HepG2 (cell line): Measurements from ENCODE around the gene MDH1. TPM values are rescaled to one million over a fixed set of nuclear protein-coding genes. Genes with fewer than 3 reads are reported as not detected.

Source experiments
- ATAC-seq: fragments of 200-7000 bp; cut with Tn5 transposase; 3 replicates; pipeline ENCODE4 v1.9.1; 2020; ENCODE audit warnings: mild to moderate bottlenecking, moderate library complexity
- BruUV-seq: library from RNA; stranded (reverse); fragments of 400-500 nt; replicated peaks from 2 replicates; lab custom pipeline; 2021; lab: Mats Ljungman, UMichigan
- CTCF ChIA-PET: fragments of 300-600 bp; formaldehyde crosslinking; extraction: SDS; loops from one replicate; lab custom pipeline; 2021; ENCODE audit warnings: low total read pairs, inconsistent platforms, low intra/inter-chr PET ratio; lab: Yijun Ruan, JAX
- POLR2A ChIA-PET: fragments of 350-600 bp; sonication (Branson Sonifier 250); formaldehyde crosslinking; loops from one replicate; lab custom pipeline; 2020; ENCODE audit warnings: antibody characterized with exemption, inconsistent platforms; lab: Yijun Ruan, JAX
- DNase-seq: peaks from one replicate; pipeline ENCODE4 v3.0.0-alpha.2; 2015; ENCODE audit warnings: low spot score
- FAIRE-seq: peaks from 3 replicates; lab custom pipeline; 2011; peaks lifted over from hg19 to GRCh38; lab: Jason Lieb, UNC
- H2AFZ ChIP-seq: one replicate; pipeline ENCODE4 v1.6.1; 2011; ENCODE audit warnings: low read length, inconsistent platforms
- H3K27ac ChIP-seq: fragments of 300-600 bp; 3 replicates; pipeline ENCODE4 v1.8.0; 2011; ENCODE audit warnings: mixed run types, mild to moderate bottlenecking, mixed read lengths, low read length, inconsistent platforms; ENCODE audit not compliant: insufficient read depth; ENCODE audit errors: extremely low read length
- H3K27me3 ChIP-seq, 2 experiments: fragments of 200-600 bp in 1 of 2; 2 replicates in 1 of 2; 3 replicates in 1 of 2; pipeline versions ENCODE4 v1.6.0 to v1.8.0; 2011; ENCODE audit warnings: low read length in 2 of 2, mild to moderate bottlenecking in 2 of 2, moderate library complexity in 2 of 2, inconsistent platforms in 1 of 2; ENCODE audit not compliant: insufficient read depth in 2 of 2, control insufficient read depth in 1 of 2
- H3K36me3 ChIP-seq, 2 experiments: fragments of 200-600 bp in 1 of 2; replicated peaks in 1 of 2; 2 replicates in 1 of 2; 3 replicates in 1 of 2; pipeline versions ENCODE4 v1.5.1 to v1.8.0; 2011; ENCODE audit warnings: low read length in 2 of 2, inconsistent platforms in 1 of 2; ENCODE audit not compliant: insufficient read depth in 2 of 2, control insufficient read depth in 1 of 2
- H3K4me1 ChIP-seq: 2 replicates; pipeline ENCODE4 v1.5.1; 2012; ENCODE audit warnings: low read length, inconsistent platforms; ENCODE audit not compliant: insufficient read depth
- H3K4me2 ChIP-seq: 2 replicates; pipeline ENCODE4 v1.6.0; 2011; ENCODE audit warnings: low read depth, low read length, inconsistent platforms
- H3K4me3 ChIP-seq, 3 experiments: fragments of 200-600 bp in 1 of 3; sonication (generic), shearing (Covaris generic) in 1 of 3; replicated peaks in 1 of 3; 2 replicates each; pipeline ENCODE4 v1.5.1; 2011 to 2016; ENCODE audit warnings: low read length in 3 of 3, inconsistent platforms in 2 of 3, low read depth in 2 of 3, mild to moderate bottlenecking in 2 of 3, control low read depth in 1 of 3, mixed read lengths in 1 of 3; ENCODE audit not compliant: insufficient read depth in 1 of 3
- H3K79me2 ChIP-seq: one replicate; pipeline ENCODE4 v1.6.1; 2011; ENCODE audit warnings: low read length, inconsistent platforms; ENCODE audit not compliant: insufficient read depth
- H3K9ac ChIP-seq: 2 replicates; pipeline ENCODE4 v1.6.0; 2011; ENCODE audit warnings: mild to moderate bottlenecking, low read depth, low read length, inconsistent platforms; ENCODE audit not compliant: insufficient read depth
- H3K9me3 ChIP-seq: 2 replicates; pipeline ENCODE4 v1.5.1; 2012; ENCODE audit warnings: mild to moderate bottlenecking, low read length
- H4K20me1 ChIP-seq: 2 replicates; pipeline ENCODE4 v1.6.0; 2011; ENCODE audit warnings: inconsistent platforms, mild to moderate bottlenecking, low read length, moderate library complexity; ENCODE audit not compliant: insufficient read depth
- ASH2L ChIP-seq: fragments of 300-600, 200-600 bp; sonication (generic); IDR thresholded peaks from 2 replicates; pipeline ENCODE4 v1.7.0; 2017; ENCODE audit warnings: low read depth, mild to moderate bottlenecking, moderate library complexity, mixed read lengths, low read length; ENCODE audit not compliant: insufficient read length
- CREM ChIP-seq, 2 experiments: sonication (generic) in 1 of 2; formaldehyde crosslinking in 1 of 2; IDR thresholded peaks; 2 replicates each; pipeline versions ENCODE4 v1.4.0 to v1.6.1; 2016 to 2020; ENCODE audit warnings: antibody characterized with exemption in 1 of 2, mild to moderate bottlenecking in 1 of 2, missing genetic modification reagents in 1 of 2
- HMG20B ChIP-seq: conservative IDR thresholded peaks from 2 replicates; pipeline ENCODE4 v1.6.1; 2016; ENCODE audit warnings: missing genetic modification reagents, missing compliant biosample characterization
- ZHX1 ChIP-seq: sonication (generic); formaldehyde crosslinking; IDR thresholded peaks from 2 replicates; pipeline ENCODE4 v1.8.1; 2022; ENCODE audit warnings: low read depth, mild to moderate bottlenecking, missing genetic modification reagents
- ZNF30 ChIP-seq: sonication (generic); formaldehyde crosslinking; IDR thresholded peaks from 2 replicates; pipeline ENCODE4 v1.5.0; 2020; ENCODE audit warnings: mild to moderate bottlenecking, missing genetic modification reagents
- WGBS: methylation state at CpG from one replicate; pipeline ENCODE4 v1.1.6; 2017; ENCODE audit warnings: low lambda C conversion rate; 5-methylcytosine and 5-hydroxymethylcytosine counted together
- in situ Hi-C: cut with HindIII; loops from 2 replicates; pipeline ENCODE4 v1.10.0; 2017; ENCODE audit warnings: low pct_unique_long_range_greater_than_20kb; ENCODE audit not compliant: extremely low pct_ligation_motif_present
- intact Hi-C: fragments of 100-400 bp; cut with micrococcal nuclease; formaldehyde crosslinking; loops from one replicate; pipeline ENCODE4 v1.10.0; 2022; ENCODE audit not compliant: unreplicated experiment
- polyA plus RNA-seq, 8 experiments: library from polyadenylated mRNA; depleted of rRNA in 3 of 8; stranded (reverse) in 7 of 8; unstranded in 1 of 8; fragments of >200 nt; fragmentation: Illumina TruSeq in 4 of 8; extraction: Trizol in 4 of 8; gene quantifications; 2 replicates each; pipeline versions ENCODE4 v1.2.1 to v1.2.3, GENCODE V29; 2011 to 2016; ENCODE audit warnings: low read depth in 4 of 8, missing spikeins in 1 of 8, mixed read lengths in 1 of 8; ENCODE audit not compliant: insufficient read depth in 1 of 8
- total RNA-seq, 5 experiments: library from RNA; depleted of rRNA; stranded (reverse); fragments of >200 nt; fragmentation: Illumina TruSeq; extraction: Trizol; gene quantifications; 2 replicates each; pipeline ENCODE4 v1.2.3, GENCODE V29; 2016; ENCODE audit warnings: low read depth in 1 of 5

The MDH1 gene
- total and polyA plus RNA-seq, 2 of the 13 experiments (the other 11 are each of a cell fraction or from before 2014, with no cell fraction given), result 293 to 415 TPM

GRCh38 chr2:63613391-63613901 lies 24.7 kb downstream of the MDH1 start:
- intact Hi-C loops (no loop called here), in situ Hi-C loops (no loop called here)
- POLR2A ChIA-PET, result no interaction called here
- Histone ChIP-seq H3K4me2 (no peak overlapping the region), H3K4me3 (no peak overlapping the region), H3K9ac (no peak overlapping the region), H3K4me1 (peaks cover 20% of the 10 kb centered on the region), H3K27ac (no peak overlapping the region), H4K20me1 (no peaks in the 10 kb centered on the region), H3K9me3 (no peaks in the 10 kb centered on the region), H3K27me3 (peaks cover 0 to 4% of the 10 kb centered on the region in 2 experiments; a peak in 1 of 5 replicates), H3K79me2 (no peaks in the 10 kb centered on the region), H3K36me3 (no peaks in the 10 kb centered on the region), H2AFZ (no peak overlapping the region)
- BruUV-seq, result no TSS peak
- DNase-seq (no peak), ATAC-seq (no peak), FAIRE-seq (no peak)
- CTCF ChIA-PET, result no interaction called here
- 75% methylated on average over 2 of the region's 2 CpGs for WGBS
- no peak for TF ChIP-seq CREM (IDR thresholded peaks at IDR 0.05)
- no peak for TF ChIP-seq CREM (CRISPR knock-in tag; IDR thresholded peaks at IDR 0.05)
- no peak for TF ChIP-seq ZHX1
- TF ChIP-seq HMG20B, result no peak
- TF ChIP-seq, all 625 proteins: peak for 0

GRCh38 chr2:63614448-63614968 lies 25.7 kb downstream of the MDH1 start:
- DNase-seq (peak; percentile 35), FAIRE-seq (no peak), ATAC-seq (peak; percentile 62)
- H2AFZ ChIP-seq, result no peak overlapping the region
- ChIA-PET CTCF (no interaction called here), POLR2A (interaction anchor here (1.7 kb wide), 1 partner anchor 26 kb away, joined by 6 read pairs; the partner anchor contains the start of genes MDH1 and WDPCP)
- H4K20me1 ChIP-seq, result no peaks in the 10 kb centered on the region
- H3K4me1 ChIP-seq, result peaks cover 20% of the 10 kb centered on the region
- in situ Hi-C loops (no loop called here), intact Hi-C loops (no loop called here)
- TF ChIP-seq ZNF30 (CRISPR knock-in tag) (no peak), ASH2L (peak; percentile 25)
- H3K9me3 ChIP-seq, result no peaks in the 10 kb centered on the region
- WGBS, result 35% methylated on average over 2 of the region's 2 CpGs
- no peaks in the 10 kb centered on the region for H3K79me2 ChIP-seq
- H3K4me3 ChIP-seq, result peak overlapping the region in 2 of 3 experiments; percentile 41 to 53; a peak in 3 of 6 replicates
- H3K27ac ChIP-seq, result no peak overlapping the region
- no TSS peak for BruUV-seq
- peaks cover 0 to 4% of the 10 kb centered on the region in 2 experiments; a peak in 1 of 5 replicates for H3K27me3 ChIP-seq
- H3K4me2 ChIP-seq, result peak overlapping the region; percentile 80
- H3K36me3 ChIP-seq, result no peaks in the 10 kb centered on the region
- 0 out of 2 replicates have a peak overlapping the region, but pooled peaks have one; percentile 5 for H3K9ac ChIP-seq
